Measurements from ENCODE around the gene NR1I3.

DNA sequence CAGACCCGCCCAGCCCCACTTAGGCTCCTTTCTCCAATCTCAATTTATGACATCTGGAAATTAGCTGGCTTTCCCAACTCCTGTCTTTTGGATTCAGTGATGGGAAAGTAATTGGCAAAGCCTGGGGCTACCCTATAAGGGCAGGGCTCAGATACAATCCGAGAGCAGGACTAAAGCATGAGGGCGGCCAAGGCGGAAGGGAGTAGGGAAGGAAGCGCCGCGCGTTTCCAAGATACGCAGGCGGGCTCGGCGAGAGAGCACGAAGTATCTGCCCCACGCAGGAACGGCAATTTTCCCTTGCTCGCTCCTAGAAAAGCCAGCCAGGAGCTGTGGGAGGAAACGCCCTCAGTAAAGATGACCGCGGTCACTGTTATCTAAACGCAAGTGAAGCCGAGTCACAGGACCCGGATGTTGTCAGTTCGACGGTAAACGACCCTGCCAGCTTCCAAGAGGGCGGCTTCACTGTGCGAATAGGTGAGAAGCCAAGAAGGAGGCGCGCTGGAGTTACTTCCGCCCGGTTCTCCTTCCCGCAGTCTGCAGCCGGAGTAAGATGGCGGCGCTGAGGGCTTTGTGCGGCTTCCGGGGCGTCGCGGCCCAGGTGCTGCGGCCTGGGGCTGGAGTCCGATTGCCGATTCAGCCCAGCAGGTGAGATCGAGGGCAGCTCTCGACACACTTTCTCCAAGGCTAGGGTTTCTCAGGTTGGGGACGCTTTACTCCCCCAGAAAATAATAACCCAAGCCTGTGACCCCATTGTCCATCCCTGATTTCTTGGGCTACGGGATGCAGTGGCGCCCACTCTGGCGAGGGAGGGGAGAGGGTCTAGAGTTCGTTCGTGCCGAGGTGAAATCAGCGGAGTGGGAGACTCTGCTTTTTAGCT is 35.9 kb downstream of the NR1I3 start, which contains the start of gene NDUFS2:
- TF ChIP-seq BHLHE40 (IDR thresholded peaks at IDR 0.05; ENCODE audit: borderline replicate concordance) = no peak
- no peak for TF ChIP-seq TARDBP (IDR thresholded peaks at IDR 0.05)
- no peak for TF ChIP-seq FOXK2 (IDR thresholded peaks at IDR 0.05)
- no peak for TF ChIP-seq ZNF384 (IDR thresholded peaks at IDR 0.05)
- peak; percentile 71 for TF ChIP-seq NFRKB (IDR thresholded peaks at IDR 0.05)
- TF ChIP-seq, protein P1, sequence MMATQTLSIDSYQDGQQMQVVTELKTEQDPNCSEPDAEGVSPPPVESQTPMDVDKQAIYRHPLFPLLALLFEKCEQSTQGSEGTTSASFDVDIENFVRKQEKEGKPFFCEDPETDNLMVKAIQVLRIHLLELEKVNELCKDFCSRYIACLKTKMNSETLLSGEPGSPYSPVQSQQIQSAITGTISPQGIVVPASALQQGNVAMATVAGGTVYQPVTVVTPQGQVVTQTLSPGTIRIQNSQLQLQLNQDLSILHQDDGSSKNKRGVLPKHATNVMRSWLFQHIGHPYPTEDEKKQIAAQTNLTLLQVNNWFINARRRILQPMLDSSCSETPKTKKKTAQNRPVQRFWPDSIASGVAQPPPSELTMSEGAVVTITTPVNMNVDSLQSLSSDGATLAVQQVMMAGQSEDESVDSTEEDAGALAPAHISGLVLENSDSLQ (IDR thresholded peaks at IDR 0.05) = no peak
- TF ChIP-seq ELF4 (IDR thresholded peaks at IDR 0.05) = peak; percentile 90

Data from HEK293T (cell line).